Astrocyte (in vitro differentiated cells and primary cell): ENCODE data around the gene LRTM2.

Experiments used
- CTCF ChIP-seq: IDR thresholded peaks from 2 replicates; pipeline ENCODE4 v1.5.1; 2011; ENCODE audit warnings: low read depth, mild to moderate bottlenecking, inconsistent platforms, low read length, moderate library complexity; ENCODE audit not compliant: insufficient read depth
- EZH2 ChIP-seq: IDR thresholded peaks from 2 replicates; pipeline ENCODE4 v1.6.1; 2012; ENCODE audit warnings: mild to moderate bottlenecking, low read length, inconsistent platforms; ENCODE audit not compliant: insufficient read depth

GRCh38 chr12:1827826-1828805 lies 7.8 kb downstream of the LRTM2 start:
- TF ChIP-seq CTCF = no peak
- TF ChIP-seq EZH2 = no peak
